Right lobe of liver (tissue), 4 donors: ENCODE measurements around the gene SLC4A4.

Experiments used
- POLR2A ChIP-seq: fragments of 450-650 bp; IDR thresholded peaks from one replicate; pipeline ENCODE4 v1.6.1; 2017; ENCODE audit warnings: antibody characterized with exemption, mild to moderate bottlenecking
- TF ChIP-seq, protein P1 (sequence below), 4 donors: fragments of 200-600 bp in 3 of 4; fragments of 450-650 bp in 1 of 4; IDR thresholded peaks; one replicate each; pipeline versions ENCODE4 v1.5.1 to v1.8.0; 2016 to 2022; ENCODE audit warnings: antibody characterized with exemption in 4 of 4, mild to moderate bottlenecking in 2 of 4
- donor health status: DM: no; HTN: no; CAD: no.
- donor health status: DM: no; HTN: no; CAD: no.
- donor health status: DM: no; HTN: yes; CAD: no.

DNA sequence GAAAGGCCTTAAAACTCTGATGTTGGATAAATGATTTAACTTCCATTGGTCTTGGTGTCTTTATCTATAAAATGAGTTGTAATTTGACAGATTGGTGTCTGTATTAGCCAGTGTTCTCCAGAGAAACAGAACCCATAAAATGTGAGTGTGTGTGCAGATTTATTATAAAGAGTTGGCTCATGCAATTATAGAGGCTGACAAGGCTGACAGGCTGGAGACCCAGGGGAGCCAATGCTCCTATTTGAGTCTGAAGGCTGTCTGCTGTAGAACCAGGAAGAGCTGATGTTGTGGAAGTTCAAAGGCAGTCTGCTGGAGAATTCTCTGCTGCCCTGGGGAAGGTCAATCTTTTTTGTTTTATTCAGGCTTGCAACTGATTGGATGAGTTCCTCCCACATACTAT, 131.7 kb downstream of the SLC4A4 start:
- TF ChIP-seq, protein P1, sequence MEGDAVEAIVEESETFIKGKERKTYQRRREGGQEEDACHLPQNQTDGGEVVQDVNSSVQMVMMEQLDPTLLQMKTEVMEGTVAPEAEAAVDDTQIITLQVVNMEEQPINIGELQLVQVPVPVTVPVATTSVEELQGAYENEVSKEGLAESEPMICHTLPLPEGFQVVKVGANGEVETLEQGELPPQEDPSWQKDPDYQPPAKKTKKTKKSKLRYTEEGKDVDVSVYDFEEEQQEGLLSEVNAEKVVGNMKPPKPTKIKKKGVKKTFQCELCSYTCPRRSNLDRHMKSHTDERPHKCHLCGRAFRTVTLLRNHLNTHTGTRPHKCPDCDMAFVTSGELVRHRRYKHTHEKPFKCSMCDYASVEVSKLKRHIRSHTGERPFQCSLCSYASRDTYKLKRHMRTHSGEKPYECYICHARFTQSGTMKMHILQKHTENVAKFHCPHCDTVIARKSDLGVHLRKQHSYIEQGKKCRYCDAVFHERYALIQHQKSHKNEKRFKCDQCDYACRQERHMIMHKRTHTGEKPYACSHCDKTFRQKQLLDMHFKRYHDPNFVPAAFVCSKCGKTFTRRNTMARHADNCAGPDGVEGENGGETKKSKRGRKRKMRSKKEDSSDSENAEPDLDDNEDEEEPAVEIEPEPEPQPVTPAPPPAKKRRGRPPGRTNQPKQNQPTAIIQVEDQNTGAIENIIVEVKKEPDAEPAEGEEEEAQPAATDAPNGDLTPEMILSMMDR (IDR thresholded peaks at IDR 0.05) = no peak
- no peak for TF ChIP-seq POLR2A
